Vagina (tissue), 2 donors: ENCODE data around the gene RAB40C.

Source experiments
- POLR2A ChIP-seq, 2 donors: fragments of 450-650 bp; IDR thresholded peaks; one replicate each; pipeline ENCODE4 v1.6.1; 2017; ENCODE audit warnings: antibody characterized with exemption in 2 of 2, mild to moderate bottlenecking in 2 of 2, moderate library complexity in 2 of 2
- TF ChIP-seq, protein P1 (sequence below), 3 experiments: fragments of 450-650 bp in 2 of 3; fragments of 200-600 bp in 1 of 3; sonication (generic) in 1 of 3; IDR thresholded peaks; one replicate each; pipeline ENCODE4 v1.5.1; 2017 to 2019; ENCODE audit warnings: antibody characterized with exemption in 3 of 3, mild to moderate bottlenecking in 2 of 3, moderate library complexity in 2 of 3

GRCh38 chr16:678209-678857 lies 88.5 kb downstream of the RAB40C start:
- TF ChIP-seq, protein P1, sequence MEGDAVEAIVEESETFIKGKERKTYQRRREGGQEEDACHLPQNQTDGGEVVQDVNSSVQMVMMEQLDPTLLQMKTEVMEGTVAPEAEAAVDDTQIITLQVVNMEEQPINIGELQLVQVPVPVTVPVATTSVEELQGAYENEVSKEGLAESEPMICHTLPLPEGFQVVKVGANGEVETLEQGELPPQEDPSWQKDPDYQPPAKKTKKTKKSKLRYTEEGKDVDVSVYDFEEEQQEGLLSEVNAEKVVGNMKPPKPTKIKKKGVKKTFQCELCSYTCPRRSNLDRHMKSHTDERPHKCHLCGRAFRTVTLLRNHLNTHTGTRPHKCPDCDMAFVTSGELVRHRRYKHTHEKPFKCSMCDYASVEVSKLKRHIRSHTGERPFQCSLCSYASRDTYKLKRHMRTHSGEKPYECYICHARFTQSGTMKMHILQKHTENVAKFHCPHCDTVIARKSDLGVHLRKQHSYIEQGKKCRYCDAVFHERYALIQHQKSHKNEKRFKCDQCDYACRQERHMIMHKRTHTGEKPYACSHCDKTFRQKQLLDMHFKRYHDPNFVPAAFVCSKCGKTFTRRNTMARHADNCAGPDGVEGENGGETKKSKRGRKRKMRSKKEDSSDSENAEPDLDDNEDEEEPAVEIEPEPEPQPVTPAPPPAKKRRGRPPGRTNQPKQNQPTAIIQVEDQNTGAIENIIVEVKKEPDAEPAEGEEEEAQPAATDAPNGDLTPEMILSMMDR (IDR thresholded peaks at IDR 0.05) = no peak
- no peak for TF ChIP-seq POLR2A (IDR thresholded peaks at IDR 0.05)
